ENCODE results near the gene ST3GAL6. TPM values are rescaled to one million over a fixed set of nuclear protein-coding genes. Genes with fewer than 3 reads are reported as not detected.

The ST3GAL6 gene
- total and polyA plus RNA-seq, 2 of the 13 experiments (the other 11 are each of a cell fraction or from before 2014, with no cell fraction given), result 17.5 to 23.2 TPM

- ATAC-seq (peak; percentile 62), DNase-seq (ENCODE audit: low spot score) (peak; percentile 68), FAIRE-seq (no peak)
- intact Hi-C loops (cut with micrococcal nuclease; ENCODE audit: unreplicated experiment) (loop anchor here (5.0 to 10.0 kb wide), 2 partner anchors 129 to 286 kb away; partner anchors contain the start of gene CLDND1), in situ Hi-C loops (cut with HindIII; ENCODE audit: extremely low pct_ligation_motif_present, low pct_unique_long_range_greater_than_20kb) (loop anchor here (5.0 kb wide), 1 partner anchor 209 kb away; no protein-coding TSS in a partner anchor)
- Histone ChIP-seq H2AFZ (ENCODE audit: low read length) (no peak overlapping the region), H3K27me3 (ENCODE audit: control insufficient read depth in 1 of 2, insufficient read depth in 2 of 2, low read length in 2 of 2) (no peaks in the 10 kb centered on the region; a peak in 1 of 5 replicates), H3K9me3 (ENCODE audit: low read length) (no peaks in the 10 kb centered on the region), H3K4me1 (ENCODE audit: insufficient read depth, low read length) (peaks cover 26% of the 10 kb centered on the region), H3K79me2 (ENCODE audit: insufficient read depth, low read length) (no peaks in the 10 kb centered on the region), H3K9ac (ENCODE audit: insufficient read depth, low read depth, low read length) (no peak overlapping the region), H3K36me3 (replicated peaks in 1 of 2; ENCODE audit: control insufficient read depth in 1 of 2, insufficient read depth in 2 of 2, low read length in 2 of 2) (peaks cover 6 to 39% of the 10 kb centered on the region in 2 experiments), H4K20me1 (ENCODE audit: insufficient read depth, low read length) (no peaks in the 10 kb centered on the region), H3K27ac (ENCODE audit: extremely low read length, insufficient read depth, low read length) (peak overlapping the region; percentile 4), H3K4me3 (replicated peaks in 1 of 3; ENCODE audit: insufficient read depth in 1 of 3, low read depth in 2 of 3, low read length in 3 of 3) (no peak overlapping the region), H3K4me2 (ENCODE audit: low read depth, low read length) (no peak overlapping the region)
- ChIA-PET POLR2A (no interaction called here), CTCF (ENCODE audit: low intra/inter-chr PET ratio, low total read pairs) (interaction anchor here (2.8 kb wide), 1 partner anchor 208 kb away, joined by 24 read pairs; no protein-coding TSS in a partner anchor)
- 22% methylated on average over 6 of the region's 6 CpGs for WGBS (ENCODE audit: low lambda C conversion rate)
- BruUV-seq (replicated peaks), result no TSS peak
- TF ChIP-seq NR2F6 (IDR thresholded peaks at IDR 0.05) (peak; percentile 70), NR2F6 (CRISPR knock-in tag; IDR thresholded peaks at IDR 0.05) (peak; percentile 78), ZNF276 (CRISPR knock-in tag; IDR thresholded peaks at IDR 0.05; ENCODE audit: low read depth) (no peak), ARID5B (CRISPR knock-in tag; IDR thresholded peaks at IDR 0.05) (0 out of 2 replicates have a peak, but pooled peaks have one; percentile 41), MIER2 (CRISPR knock-in tag; IDR thresholded peaks at IDR 0.05) (no peak), NR2F2 (IDR thresholded peaks at IDR 0.05; ENCODE audit: borderline replicate concordance, low read depth) (peak; percentile 58; the same call in 1 of the 2 replicates), TRIM22 (IDR thresholded peaks at IDR 0.05) (no peak), FOXP4 (CRISPR knock-in tag; IDR thresholded peaks at IDR 0.05) (peak; percentile 53), HMG20A (CRISPR knock-in tag; IDR thresholded peaks at IDR 0.05; ENCODE audit: borderline replicate concordance) (peak; percentile 19; the same call in 1 of the 2 replicates), ZNF18 (CRISPR knock-in tag; IDR thresholded peaks at IDR 0.05; ENCODE audit: insufficient replicate concordance) (no peak), ZNF569 (CRISPR knock-in tag; IDR thresholded peaks at IDR 0.05; ENCODE audit: borderline replicate concordance) (no peak), NCOA2 (CRISPR knock-in tag; IDR thresholded peaks at IDR 0.05) (0 out of 2 replicates have a peak, but pooled peaks have one; percentile 47), CEBPB (IDR thresholded peaks at IDR 0.05; ENCODE audit: borderline replicate concordance, low read depth, low read length) (peak; percentile 59; the same call in 1 of the 2 replicates), STAG1 (CRISPR knock-in tag; IDR thresholded peaks at IDR 0.05) (0 out of 2 replicates have a peak, but pooled peaks have one; percentile 7)
Observed at GRCh38 chr3:98811048-98811447, 47.9 kb downstream of the ST3GAL6 start.
